Thoracic aorta (tissue), 2 donors: Measurements from ENCODE around the gene PTCH2. TPM values are rescaled to one million over a fixed set of nuclear protein-coding genes. Genes with fewer than 3 reads are reported as not detected.

Experiments used
- ATAC-seq: fragments of 150-250 bp; one replicate; pipeline ENCODE4 v1.8.0; 2017; ENCODE audit warnings: low read depth; ENCODE audit not compliant: insufficient number of reproducible peaks, low FRiP score
- DNase-seq: peaks from one replicate; pipeline ENCODE4 v3.0.0-alpha.2; 2020; ENCODE audit warnings: low spot score
- H3K27ac ChIP-seq, 2 donors: fragments of 200-600 bp; sonication (generic); 1 replicate in 1 of 2; 2 replicates in 1 of 2; pipeline ENCODE4 v1.5.1; 2016; ENCODE audit warnings: mild to moderate bottlenecking in 2 of 2, moderate library complexity in 2 of 2
- H3K27me3 ChIP-seq: fragments of 200-600 bp; sonication (generic); replicated peaks from 2 replicates; pipeline ENCODE4 v1.6.0; 2016; ENCODE audit warnings: mild to moderate bottlenecking; ENCODE audit not compliant: insufficient read depth
- H3K36me3 ChIP-seq: fragments of 200-600 bp; sonication (generic); one replicate; pipeline ENCODE4 v1.5.1; 2016
- H3K4me1 ChIP-seq, 2 donors: fragments of 200-600 bp; sonication (generic); 1 replicate in 1 of 2; 2 replicates in 1 of 2; pipeline versions ENCODE4 v1.5.1 to v1.6.0; 2016; ENCODE audit warnings: low read depth in 2 of 2, mild to moderate bottlenecking in 1 of 2; ENCODE audit not compliant: control insufficient read depth in 1 of 2
- H3K4me3 ChIP-seq: fragments of 200-600 bp; sonication (generic); 2 replicates; pipeline ENCODE4 v1.5.1; 2016; ENCODE audit warnings: mild to moderate bottlenecking
- H3K9me3 ChIP-seq: fragments of 200-600 bp; sonication (generic); 2 replicates; pipeline ENCODE4 v1.5.1; 2016
- total RNA-seq, 2 donors: library from RNA; depleted of rRNA; stranded (reverse); fragments of >200 nt; gene quantifications; one replicate each; pipeline versions ENCODE4 v1.1.0 to v1.2.3, GENCODE V29; 2016
- TF ChIP-seq, protein P1 (sequence below): fragments of 200-600 bp; sonication (generic); IDR thresholded peaks from one replicate; pipeline ENCODE4 v1.5.1; 2019; ENCODE audit warnings: antibody characterized with exemption

The PTCH2 gene
- total RNA-seq, 2 donors from 2014 or later, result 0.95 to 1.3 TPM

DNA sequence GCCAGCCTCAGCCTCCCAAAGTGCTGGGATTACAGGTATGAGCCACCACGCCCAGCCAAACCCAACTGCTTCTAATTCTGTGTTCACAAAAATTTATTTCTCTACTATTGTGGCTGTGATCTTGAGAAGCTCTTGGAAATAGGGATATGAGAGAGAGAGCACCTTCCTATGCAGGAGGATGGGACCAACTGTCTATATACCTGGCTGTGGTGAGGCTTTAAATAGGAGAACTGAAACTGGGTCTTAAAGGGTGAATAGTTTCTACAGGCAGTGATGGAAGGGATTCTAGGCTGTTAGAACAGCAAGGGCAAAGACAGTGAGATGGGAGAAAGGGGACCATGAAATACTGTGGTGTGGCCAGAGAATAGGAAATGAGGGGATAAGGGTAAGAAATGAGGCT is 8.3 kb upstream of the PTCH2 start:
- Histone ChIP-seq H3K36me3 (no peaks in the 10 kb centered on the region), H3K4me1 (no peaks in the 10 kb centered on the region), H3K27ac (no peak overlapping the region), H3K4me3 (no peak overlapping the region), H3K9me3 (no peaks in the 10 kb centered on the region), H3K27me3 (no peaks in the 10 kb centered on the region)
- ATAC-seq, result no peak
- TF ChIP-seq, protein P1, sequence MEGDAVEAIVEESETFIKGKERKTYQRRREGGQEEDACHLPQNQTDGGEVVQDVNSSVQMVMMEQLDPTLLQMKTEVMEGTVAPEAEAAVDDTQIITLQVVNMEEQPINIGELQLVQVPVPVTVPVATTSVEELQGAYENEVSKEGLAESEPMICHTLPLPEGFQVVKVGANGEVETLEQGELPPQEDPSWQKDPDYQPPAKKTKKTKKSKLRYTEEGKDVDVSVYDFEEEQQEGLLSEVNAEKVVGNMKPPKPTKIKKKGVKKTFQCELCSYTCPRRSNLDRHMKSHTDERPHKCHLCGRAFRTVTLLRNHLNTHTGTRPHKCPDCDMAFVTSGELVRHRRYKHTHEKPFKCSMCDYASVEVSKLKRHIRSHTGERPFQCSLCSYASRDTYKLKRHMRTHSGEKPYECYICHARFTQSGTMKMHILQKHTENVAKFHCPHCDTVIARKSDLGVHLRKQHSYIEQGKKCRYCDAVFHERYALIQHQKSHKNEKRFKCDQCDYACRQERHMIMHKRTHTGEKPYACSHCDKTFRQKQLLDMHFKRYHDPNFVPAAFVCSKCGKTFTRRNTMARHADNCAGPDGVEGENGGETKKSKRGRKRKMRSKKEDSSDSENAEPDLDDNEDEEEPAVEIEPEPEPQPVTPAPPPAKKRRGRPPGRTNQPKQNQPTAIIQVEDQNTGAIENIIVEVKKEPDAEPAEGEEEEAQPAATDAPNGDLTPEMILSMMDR, result no peak
- DNase-seq, result no peak

- Histone ChIP-seq H3K4me3 (no peak overlapping the region), H3K9me3 (no peaks in the 10 kb centered on the region), H3K4me1 (no peaks in the 10 kb centered on the region), H3K27me3 (no peaks in the 10 kb centered on the region), H3K27ac (no peak overlapping the region), H3K36me3 (no peaks in the 10 kb centered on the region)
- no peak for DNase-seq
- ATAC-seq, result no peak
- TF ChIP-seq, protein P1, result no peak
These were observed 6.6 kb upstream of the PTCH2 start for GRCh38 chr1:44849575-44850132.

DNA sequence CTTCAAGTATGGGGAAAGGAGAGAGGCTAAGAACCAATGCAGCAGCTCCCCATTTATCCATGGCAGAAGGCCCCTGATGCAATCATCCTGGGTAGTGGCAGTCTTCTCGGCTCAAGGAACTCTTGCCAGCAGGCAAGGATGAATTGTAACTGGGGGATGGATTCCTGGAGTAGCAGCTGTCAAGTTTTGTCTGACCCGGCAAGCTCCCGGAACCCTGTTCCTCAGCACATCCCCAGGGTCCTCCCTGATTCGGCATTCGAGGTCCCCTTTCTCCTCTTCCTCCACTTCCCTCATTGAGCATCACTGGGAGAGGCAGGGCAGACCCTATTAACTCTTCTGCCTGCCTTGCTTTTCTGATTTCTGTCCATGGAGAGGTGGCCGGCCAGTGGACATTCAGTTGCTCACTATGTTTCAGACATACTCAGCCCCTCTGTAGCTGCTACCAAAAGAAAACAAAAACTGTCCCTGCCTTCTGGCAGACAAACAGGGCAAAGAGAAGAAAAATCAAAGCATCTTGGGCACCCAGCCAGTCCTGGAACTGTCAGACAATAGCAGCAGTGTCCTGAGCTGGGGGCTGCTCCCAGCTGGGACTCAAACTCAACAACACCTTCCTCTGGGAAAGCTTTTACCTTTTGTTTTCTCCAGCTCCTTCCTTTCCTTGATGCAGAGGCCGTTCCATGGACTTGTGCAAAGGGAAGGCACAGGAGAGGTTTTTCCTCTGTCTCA is 5.6 kb upstream of the PTCH2 start:
- Histone ChIP-seq H3K27me3 (no peaks in the 10 kb centered on the region), H3K4me1 (no peaks in the 10 kb centered on the region), H3K9me3 (no peaks in the 10 kb centered on the region), H3K4me3 (no peak overlapping the region), H3K27ac (no peak overlapping the region), H3K36me3 (no peaks in the 10 kb centered on the region)
- ATAC-seq, result no peak
- TF ChIP-seq, protein P1, result no peak
- no peak for DNase-seq

- no peak for DNase-seq
These were observed 4.8 kb upstream of the PTCH2 start for GRCh38 chr1:44847845-44848244.

GRCh38 chr1:44846985-44847384 is 3.9 kb upstream of the PTCH2 start:
- no peak for DNase-seq
- Histone ChIP-seq H3K4me3 (no peak overlapping the region), H3K27me3 (no peaks in the 10 kb centered on the region), H3K27ac (no peak overlapping the region), H3K9me3 (no peaks in the 10 kb centered on the region), H3K4me1 (peaks cover 0 to 6% of the 10 kb centered on the region in 2 donors), H3K36me3 (no peaks in the 10 kb centered on the region)
- ATAC-seq, result no peak
- TF ChIP-seq, protein P1, result no peak

More at GRCh38 chr1:44847845-44848244, 4.8 kb upstream of the PTCH2 start:
- no peaks in the 10 kb centered on the region for H3K36me3 ChIP-seq
- no peak overlapping the region for H3K27ac ChIP-seq
- peaks cover 0 to under 1% of the 10 kb centered on the region in 2 donors for H3K4me1 ChIP-seq
- H3K27me3 ChIP-seq, result no peaks in the 10 kb centered on the region
- TF ChIP-seq, protein P1, result no peak
- ATAC-seq, result no peak
- no peaks in the 10 kb centered on the region for H3K9me3 ChIP-seq
- no peak overlapping the region for H3K4me3 ChIP-seq
